ENCODE measurements around the gene P2RY10. TPM values are rescaled to one million over a fixed set of nuclear protein-coding genes. Genes with fewer than 3 reads are reported as not detected.
"Not testable (repeated sequence)": the region's sequence is repeated elsewhere in the genome, so short reads cannot be mapped to it uniquely, and the experiment has no call there.

The P2RY10 gene
- total RNA-seq, 4 donors from 2014 or later = 5.0 TPM; not detected in 3

- TF ChIP-seq POLR2AphosphoS5 (IDR thresholded peaks at IDR 0.05) (no peak), EP300 (IDR thresholded peaks at IDR 0.05) (no peak)
- WGBS = 50% methylated on average over 4 of the region's 4 CpGs
These were observed 34.7 kb downstream of the P2RY10 start for GRCh38 chrX:78979789-78980464.

DNA sequence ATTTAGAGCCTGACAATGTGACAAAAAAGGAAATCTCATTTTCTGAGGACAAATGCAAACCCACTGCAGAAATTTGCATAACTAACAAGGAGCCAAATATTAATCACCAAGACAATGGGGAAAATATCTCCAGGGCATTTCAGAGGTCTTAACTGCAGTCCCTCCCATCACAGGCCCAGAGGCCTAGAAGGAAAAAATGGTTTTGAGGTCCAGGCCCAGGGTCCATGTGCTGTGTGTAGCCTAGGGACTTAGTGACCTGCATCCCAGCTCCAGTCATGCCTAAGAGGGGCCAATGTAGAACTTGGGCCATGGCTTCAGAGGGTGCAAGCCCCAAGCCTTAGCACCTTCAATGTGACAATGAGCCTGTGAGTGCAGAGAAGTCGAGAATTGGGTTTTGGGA is 44.2 kb downstream of the P2RY10 start:
- Histone ChIP-seq H3K27ac (replicated peaks in 1 of 4) (no peak overlapping the region), H3K4me3 (no peak overlapping the region), H3K36me3 (no peaks in the 10 kb centered on the region), H3K4me1 (no peaks in the 10 kb centered on the region), H3K27me3 (no peaks in the 10 kb centered on the region), H3K9me3 (no peaks in the 10 kb centered on the region)
- no peak for TF ChIP-seq POLR2A (IDR thresholded peaks at IDR 0.05; ENCODE audit: low read depth)
- TF ChIP-seq EP300 (IDR thresholded peaks at IDR 0.05) = no peak
- TF ChIP-seq, protein P1, sequence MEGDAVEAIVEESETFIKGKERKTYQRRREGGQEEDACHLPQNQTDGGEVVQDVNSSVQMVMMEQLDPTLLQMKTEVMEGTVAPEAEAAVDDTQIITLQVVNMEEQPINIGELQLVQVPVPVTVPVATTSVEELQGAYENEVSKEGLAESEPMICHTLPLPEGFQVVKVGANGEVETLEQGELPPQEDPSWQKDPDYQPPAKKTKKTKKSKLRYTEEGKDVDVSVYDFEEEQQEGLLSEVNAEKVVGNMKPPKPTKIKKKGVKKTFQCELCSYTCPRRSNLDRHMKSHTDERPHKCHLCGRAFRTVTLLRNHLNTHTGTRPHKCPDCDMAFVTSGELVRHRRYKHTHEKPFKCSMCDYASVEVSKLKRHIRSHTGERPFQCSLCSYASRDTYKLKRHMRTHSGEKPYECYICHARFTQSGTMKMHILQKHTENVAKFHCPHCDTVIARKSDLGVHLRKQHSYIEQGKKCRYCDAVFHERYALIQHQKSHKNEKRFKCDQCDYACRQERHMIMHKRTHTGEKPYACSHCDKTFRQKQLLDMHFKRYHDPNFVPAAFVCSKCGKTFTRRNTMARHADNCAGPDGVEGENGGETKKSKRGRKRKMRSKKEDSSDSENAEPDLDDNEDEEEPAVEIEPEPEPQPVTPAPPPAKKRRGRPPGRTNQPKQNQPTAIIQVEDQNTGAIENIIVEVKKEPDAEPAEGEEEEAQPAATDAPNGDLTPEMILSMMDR (IDR thresholded peaks at IDR 0.05) = no peak
- no peak for TF ChIP-seq POLR2AphosphoS5 (IDR thresholded peaks at IDR 0.05)
- intact Hi-C loops (cut with DNase I) = no loop called here
- 30% methylated on average over 1 of the region's 1 CpG for WGBS
- no peak for DNase-seq (ENCODE audit: extremely low spot score)

More at GRCh38 chrX:78979789-78980464, 34.7 kb downstream of the P2RY10 start:
- no peaks in the 10 kb centered on the region for H3K36me3 ChIP-seq
- H3K4me3 ChIP-seq = no peak overlapping the region
- no peaks in the 10 kb centered on the region for H3K27me3 ChIP-seq
- intact Hi-C loops (cut with DNase I) = no loop called here
- no peak overlapping the region for H3K27ac ChIP-seq (replicated peaks in 1 of 4)
- DNase-seq (ENCODE audit: extremely low spot score) = no peak
- H3K9me3 ChIP-seq = no peaks in the 10 kb centered on the region
- H3K4me1 ChIP-seq = no peaks in the 10 kb centered on the region

DNA sequence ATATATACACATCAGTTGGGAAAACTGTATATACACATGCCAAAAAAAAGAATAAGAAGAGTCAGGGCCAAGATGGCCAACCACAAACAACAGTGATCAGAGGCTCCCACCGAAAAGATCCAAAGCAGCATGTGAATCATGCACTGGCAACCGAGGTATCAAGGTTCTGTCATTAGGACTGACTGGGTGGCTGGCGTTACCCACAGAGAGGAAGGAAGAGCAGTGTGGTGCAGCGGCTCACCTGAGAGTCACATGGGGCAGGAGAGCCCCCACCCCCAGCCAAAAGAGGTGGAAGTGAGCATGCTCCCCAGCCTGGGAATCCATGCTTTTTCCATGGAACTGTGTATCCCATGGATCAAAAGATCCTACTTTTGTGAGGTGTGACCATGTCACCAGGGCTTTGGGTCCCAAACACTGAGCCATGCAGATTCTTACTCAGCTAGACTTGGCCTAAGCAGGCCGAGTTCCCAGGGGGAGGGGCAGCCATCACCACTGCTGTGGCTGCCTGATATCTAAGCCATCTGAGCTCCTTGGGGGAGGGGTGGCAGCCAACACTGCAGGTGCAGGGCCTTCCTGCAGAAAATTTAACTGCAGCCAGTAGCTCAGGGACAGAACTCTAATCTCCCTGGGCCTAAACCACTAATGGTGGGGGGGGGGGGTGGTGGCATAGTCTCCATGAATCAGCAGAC is 52.8 kb downstream of the P2RY10 start:
- Histone ChIP-seq H3K27me3 (no peaks in the 10 kb centered on the region), H3K4me1 (no peaks in the 10 kb centered on the region), H3K27ac (replicated peaks in 1 of 4) (no peak overlapping the region), H3K9me3 (peaks cover 0 to 6% (median 0%) of the 10 kb centered on the region in 4 donors), H3K4me3 (no peak overlapping the region), H3K36me3 (no peaks in the 10 kb centered on the region)
- no peak for DNase-seq (ENCODE audit: extremely low spot score)
- TF ChIP-seq POLR2A (IDR thresholded peaks at IDR 0.05; ENCODE audit: low read depth) = no peak
- no peak for TF ChIP-seq POLR2AphosphoS5 (IDR thresholded peaks at IDR 0.05)
- intact Hi-C loops (cut with DNase I) = no loop called here
- 78% methylated on average over 4 of the region's 5 CpGs for whole genome bisulfite sequencing

- H3K4me3 ChIP-seq; H3K4me1 ChIP-seq; H3K27ac ChIP-seq (replicated peaks in 1 of 4); intact Hi-C loops (cut with DNase I); H3K27me3 ChIP-seq; H3K36me3 ChIP-seq; DNase-seq (ENCODE audit: extremely low spot score): not testable (repeated sequence)
- H3K9me3 ChIP-seq = peaks cover 0 to 25% (median under 1%) of the 10 kb centered on the region in 4 donors
- WGBS = 89% methylated on average over 1 of the region's 1 CpG
These were observed 62.3 kb downstream of the P2RY10 start for GRCh38 chrX:79007540-79007939.

Other genes starting within 250 kb of the P2RY10 start
- 1 to 10 TPM in 2 of 4 donors, under 1 TPM in 2; 0.50 to 2.2 (median 1.5) TPM for gene LPAR4, start 197.7 kb upstream of the P2RY10 start, total RNA-seq
- under 1 TPM; under 0.01 to 0.66 (median 0.12) TPM for gene GPR174, start 199.3 kb downstream of the P2RY10 start, total RNA-seq

Measured in esophagus muscularis mucosa (tissue), 4 donors.